ENCODE measurements around the gene CACNG4.

CACNG4 gene

GRCh38 chr17:66935717-66936116 lies 28.8 kb upstream of the CACNG4 start:
- no peak for ATAC-seq

GRCh38 chr17:66938656-66939055 lies 25.9 kb upstream of the CACNG4 start:
- no peak for ATAC-seq
- TF ChIP-seq SNAI2 (CRISPR knock-in tag; IDR thresholded peaks at IDR 0.05) (no peak), TCF4 (CRISPR knock-in tag; IDR thresholded peaks at IDR 0.05; ENCODE audit: borderline replicate concordance) (no peak), ZNF70 (CRISPR knock-in tag; IDR thresholded peaks at IDR 0.05) (no peak), ARNTL (CRISPR knock-in tag; IDR thresholded peaks at IDR 0.05; ENCODE audit: borderline replicate concordance, low read depth) (no peak), ZC3H10 (CRISPR knock-in tag; IDR thresholded peaks at IDR 0.05) (no peak), TSHZ2 (CRISPR knock-in tag; IDR thresholded peaks at IDR 0.05) (no peak), CSDC2 (CRISPR knock-in tag; IDR thresholded peaks at IDR 0.05) (no peak), ZNF8 (CRISPR knock-in tag; IDR thresholded peaks at IDR 0.05) (no peak), ESRRG (CRISPR knock-in tag; IDR thresholded peaks at IDR 0.05) (no peak), ZFP3 (CRISPR knock-in tag; IDR thresholded peaks at IDR 0.05) (no peak), ISL1 (CRISPR knock-in tag; IDR thresholded peaks at IDR 0.05) (no peak), POU6F1 (CRISPR knock-in tag; IDR thresholded peaks at IDR 0.05; ENCODE audit: borderline replicate concordance, low read depth) (no peak), CREB5 (CRISPR knock-in tag; IDR thresholded peaks at IDR 0.05; ENCODE audit: low read depth) (no peak), ZFP30 (CRISPR knock-in tag; IDR thresholded peaks at IDR 0.05) (no peak)

More at GRCh38 chr17:66935717-66936116, 28.8 kb upstream of the CACNG4 start:
- no peak for TF ChIP-seq BACH2 (CRISPR knock-in tag; IDR thresholded peaks at IDR 0.05; ENCODE audit: borderline replicate concordance)
- TF ChIP-seq CSDC2 (CRISPR knock-in tag; IDR thresholded peaks at IDR 0.05), result no peak
- TF ChIP-seq ARNTL (CRISPR knock-in tag; IDR thresholded peaks at IDR 0.05; ENCODE audit: borderline replicate concordance, low read depth), result no peak
- no peak for TF ChIP-seq RARB (CRISPR knock-in tag; IDR thresholded peaks at IDR 0.05)
- no peak for TF ChIP-seq GLIS3 (CRISPR knock-in tag; IDR thresholded peaks at IDR 0.05)
- TF ChIP-seq SNAI2 (CRISPR knock-in tag; IDR thresholded peaks at IDR 0.05), result no peak
- TF ChIP-seq CREB5 (CRISPR knock-in tag; IDR thresholded peaks at IDR 0.05; ENCODE audit: low read depth), result no peak
- no peak for TF ChIP-seq ISL1 (CRISPR knock-in tag; IDR thresholded peaks at IDR 0.05)

- TF ChIP-seq TOX (CRISPR knock-in tag; IDR thresholded peaks at IDR 0.05; ENCODE audit: borderline replicate concordance), result no peak
- TF ChIP-seq CSRNP3 (CRISPR knock-in tag; IDR thresholded peaks at IDR 0.05), result no peak
- TF ChIP-seq ZFP30 (CRISPR knock-in tag; IDR thresholded peaks at IDR 0.05), result no peak
- no peak for TF ChIP-seq ZFP3 (CRISPR knock-in tag; IDR thresholded peaks at IDR 0.05)
- no peak for TF ChIP-seq PATZ1 (CRISPR knock-in tag; IDR thresholded peaks at IDR 0.05; ENCODE audit: borderline replicate concordance)
- TF ChIP-seq ZNF70 (CRISPR knock-in tag; IDR thresholded peaks at IDR 0.05), result no peak
- no peak for TF ChIP-seq CREB5 (CRISPR knock-in tag; IDR thresholded peaks at IDR 0.05; ENCODE audit: low read depth)
- no peak for TF ChIP-seq RARB (CRISPR knock-in tag; IDR thresholded peaks at IDR 0.05)
- TF ChIP-seq TCF4 (CRISPR knock-in tag; IDR thresholded peaks at IDR 0.05; ENCODE audit: borderline replicate concordance), result no peak
- ATAC-seq, result no peak
Observed at GRCh38 chr17:66939461-66940114, 24.9 kb upstream of the CACNG4 start.

Measured in SK-N-SH treated with all-trans-retinoic acid at 6 μM for 48 hours (cell line).